Activated CD4-positive, alpha-beta T cell treated with anti-CD3 and anti-CD28 coated beads, Interleukin-2, amount 50 U/mL, for 1 hour (primary cell): ENCODE results near the gene HOXC11.

Experiments
- DNase-seq: peaks from one replicate; pipeline ENCODE4 v3.0.0-alpha.2; 2020

HOXC11 gene

GRCh38 chr12:53959314-53959713, 13.6 kb upstream of the HOXC11 start:
- no peak for DNase-seq

- no peak for DNase-seq
These were observed 12.5 kb upstream of the HOXC11 start for GRCh38 chr12:53960187-53961024.

GRCh38 chr12:53961025-53961761, 11.7 kb upstream of the HOXC11 start:
- no peak for DNase-seq

- DNase-seq: no peak
These were observed 9.9 kb upstream of the HOXC11 start for GRCh38 chr12:53963005-53963404.

- DNase-seq: no peak
These were observed 9.3 kb upstream of the HOXC11 start for GRCh38 chr12:53963434-53964314.

- no peak for DNase-seq
These were observed 8.6 kb upstream of the HOXC11 start for GRCh38 chr12:53964315-53964713.

GRCh38 chr12:53965281-53966084, 7.4 kb upstream of the HOXC11 start:
- DNase-seq: no peak

GRCh38 chr12:53966085-53966384, 6.9 kb upstream of the HOXC11 start:
- DNase-seq: no peak

GRCh38 chr12:53966385-53967133, 6.4 kb upstream of the HOXC11 start:
- no peak for DNase-seq

- no peak for DNase-seq
These were observed 5.5 kb upstream of the HOXC11 start for GRCh38 chr12:53967421-53967925.

GRCh38 chr12:53968214-53969127, 4.5 kb upstream of the HOXC11 start:
- no peak for DNase-seq

GRCh38 chr12:53969588-53970259, 3.2 kb upstream of the HOXC11 start:
- DNase-seq: no peak

GRCh38 chr12:53970451-53970850, 2.5 kb upstream of the HOXC11 start:
- DNase-seq: no peak

- no peak for DNase-seq
These were observed 1.8 kb upstream of the HOXC11 start for GRCh38 chr12:53971129-53971528.

- no peak for DNase-seq
These were observed 1.2 kb upstream of the HOXC11 start for GRCh38 chr12:53971686-53972085.

GRCh38 chr12:53972152-53972702, 699 bp upstream of the HOXC11 start:
- no peak for DNase-seq

GRCh38 chr12:53973236-53974042, 513 bp downstream of the HOXC11 start:
- DNase-seq: no peak
